Neural cell (in vitro differentiated cells): ENCODE data around the gene NLRP3. TPM values are rescaled to one million over a fixed set of nuclear protein-coding genes. Genes with fewer than 3 reads are reported as not detected.

Experiments
- H2AFZ ChIP-seq: fragments of 200-600, 300-800 bp; sonication (generic), shearing (Covaris generic); 2 replicates; pipeline ENCODE4 v1.6.0; 2014; ENCODE audit warnings: low read depth, mild to moderate bottlenecking, antibody characterized with exemption, low read length, moderate library complexity
- H3F3A ChIP-seq: fragments of 200-600 bp; shearing (Covaris generic); 2 replicates; pipeline ENCODE4 v1.6.1; 2016; ENCODE audit warnings: mild to moderate bottlenecking, moderate library complexity, mixed read lengths, antibody characterized with exemption, low read length; ENCODE audit not compliant: insufficient read depth, poor library complexity, severe bottlenecking
- H3K27ac ChIP-seq: fragments of 200-600, 300-800 bp; sonication (generic), shearing (Covaris generic); 2 replicates; pipeline ENCODE4 v1.5.1; 2014; ENCODE audit warnings: mild to moderate bottlenecking, low read length, moderate library complexity
- H3K27me3 ChIP-seq: fragments of 300-800, 200-600 bp; sonication (generic), shearing (Covaris generic); 2 replicates; pipeline ENCODE4 v1.6.0; 2014; ENCODE audit warnings: mild to moderate bottlenecking, low read depth, low read length, moderate library complexity; ENCODE audit not compliant: insufficient read depth
- H3K36me3 ChIP-seq: fragments of 300-800, 200-600 bp; sonication (generic), shearing (Covaris generic); 2 replicates; pipeline ENCODE4 v1.5.1; 2014; ENCODE audit warnings: mild to moderate bottlenecking, antibody characterized with exemption, low read length, moderate library complexity; ENCODE audit not compliant: insufficient read depth
- H3K4me2 ChIP-seq: fragments of 300-800, 200-600 bp; sonication (generic), shearing (Covaris generic); 2 replicates; pipeline ENCODE4 v1.6.0; 2014; ENCODE audit warnings: mild to moderate bottlenecking, low read length
- H3K4me3 ChIP-seq: fragments of 300-800, 200-600 bp; sonication (generic), shearing (Covaris generic); 2 replicates; pipeline ENCODE4 v1.5.1; 2014; ENCODE audit warnings: mild to moderate bottlenecking, low read length, moderate library complexity
- H3K79me2 ChIP-seq: fragments of 200-600 bp; shearing (Covaris generic); replicated peaks from 2 replicates; pipeline ENCODE4 v1.6.0; 2014; ENCODE audit warnings: mild to moderate bottlenecking, low read length, moderate library complexity; ENCODE audit not compliant: insufficient read depth
- H3K9ac ChIP-seq: fragments of 300-800, 200-600 bp; sonication (generic), shearing (Covaris generic); 2 replicates; pipeline ENCODE4 v1.6.1; 2016; ENCODE audit warnings: mild to moderate bottlenecking, low read length, mixed read lengths
- H3K9me2 ChIP-seq: fragments of 200-600 bp; shearing (Covaris generic); 2 replicates; pipeline ENCODE4 v1.6.1; 2016; ENCODE audit warnings: mild to moderate bottlenecking, low read length, mixed read lengths; ENCODE audit not compliant: insufficient read depth
- H3K9me3 ChIP-seq: fragments of 200-600, 300-800 bp; sonication (generic), shearing (Covaris generic); 2 replicates; pipeline ENCODE4 v1.6.1; 2016; ENCODE audit warnings: mild to moderate bottlenecking, mixed run types, low read length, moderate library complexity, mixed read lengths
- H4K20me1 ChIP-seq: fragments of 200-600 bp; shearing (Covaris generic); 2 replicates; pipeline ENCODE4 v1.6.1; 2016; ENCODE audit warnings: mild to moderate bottlenecking, mixed run types; ENCODE audit not compliant: insufficient read depth
- CTCF ChIP-seq: fragments of 450-650 bp; IDR thresholded peaks from 2 replicates; pipeline ENCODE4 v1.5.1; 2014; ENCODE audit warnings: antibody characterized with exemption, mild to moderate bottlenecking, moderate library complexity; ENCODE audit not compliant: poor library complexity, severe bottlenecking
- EP300 ChIP-seq: fragments of 450-650 bp; conservative IDR thresholded peaks from 2 replicates; pipeline ENCODE4 v1.6.1; 2014; ENCODE audit warnings: antibody characterized with exemption, mild to moderate bottlenecking, moderate library complexity; ENCODE audit not compliant: poor library complexity, severe bottlenecking
- EZH2 ChIP-seq: fragments of 200-600, 300-800 bp; shearing (Covaris generic), sonication (generic); IDR thresholded peaks from 2 replicates; pipeline ENCODE4 v1.6.1; 2014; ENCODE audit warnings: antibody characterized with exemption, low read length, borderline replicate concordance, mild to moderate bottlenecking; ENCODE audit not compliant: insufficient read depth, poor library complexity, severe bottlenecking
- MXI1 ChIP-seq: fragments of 450-650 bp; conservative IDR thresholded peaks from 2 replicates; pipeline ENCODE4 v1.6.1; 2014; ENCODE audit warnings: antibody characterized with exemption, mild to moderate bottlenecking; ENCODE audit not compliant: poor library complexity, severe bottlenecking
- POLR2AphosphoS5 ChIP-seq: IDR thresholded peaks from 2 replicates; pipeline ENCODE4 v1.6.1; 2012
- RAD21 ChIP-seq: fragments of 450-650 bp; conservative IDR thresholded peaks from 2 replicates; pipeline ENCODE4 v1.6.1; 2014; ENCODE audit warnings: antibody characterized with exemption, mild to moderate bottlenecking, moderate library complexity
- REST ChIP-seq: IDR thresholded peaks from 2 replicates; pipeline ENCODE4 v1.6.1; 2012; ENCODE audit warnings: borderline replicate concordance
- SMC3 ChIP-seq: fragments of 450-650 bp; conservative IDR thresholded peaks from 2 replicates; pipeline ENCODE4 v1.6.1; 2014; ENCODE audit warnings: antibody characterized with exemption, mild to moderate bottlenecking, moderate library complexity; ENCODE audit not compliant: poor library complexity
- TAF1 ChIP-seq: IDR thresholded peaks from 2 replicates; pipeline ENCODE4 v1.6.1; 2012; ENCODE audit warnings: low read depth
- polyA plus RNA-seq: library from polyadenylated mRNA; depleted of rRNA; stranded (reverse); fragments of >200 nt; gene quantifications from 2 replicates; pipeline ENCODE4 v1.2.3, GENCODE V29; 2014

Gene NLRP3
- polyA plus RNA-seq, 1 donor from 2014 or later, result 0.36 TPM

GRCh38 chr1:247453245-247453644 lies 37.3 kb downstream of the NLRP3 start:
- Histone ChIP-seq H3F3A (no peaks in the 10 kb centered on the region), H3K79me2 (no peaks in the 10 kb centered on the region)

GRCh38 chr1:247453997-247454396 lies 38.0 kb downstream of the NLRP3 start:
- no peaks in the 10 kb centered on the region for H3K79me2 ChIP-seq
- no peak overlapping the region for H3K27ac ChIP-seq
- H4K20me1 ChIP-seq, result no peaks in the 10 kb centered on the region
- H3K9me2 ChIP-seq, result no peaks in the 10 kb centered on the region
- no peak overlapping the region for H3K4me3 ChIP-seq
- no peak overlapping the region for H3K4me2 ChIP-seq
- no peak overlapping the region for H3K9ac ChIP-seq
- no peak overlapping the region for H2AFZ ChIP-seq
- H3K27me3 ChIP-seq, result no peaks in the 10 kb centered on the region
- TF ChIP-seq EP300 (no peak), TAF1 (no peak)
- H3K36me3 ChIP-seq, result no peaks in the 10 kb centered on the region
- no peaks in the 10 kb centered on the region for H3K9me3 ChIP-seq
- no peaks in the 10 kb centered on the region for H3F3A ChIP-seq

More at GRCh38 chr1:247453245-247453644, 37.3 kb downstream of the NLRP3 start:
- Histone ChIP-seq H2AFZ (no peak overlapping the region), H3K9me2 (no peaks in the 10 kb centered on the region), H3K9me3 (no peaks in the 10 kb centered on the region), H3K27ac (no peak overlapping the region), H3K27me3 (no peaks in the 10 kb centered on the region), H3K4me2 (no peak overlapping the region), H3K36me3 (no peaks in the 10 kb centered on the region), H4K20me1 (no peaks in the 10 kb centered on the region), H3K9ac (no peak overlapping the region), H3K4me3 (no peak overlapping the region)
- TF ChIP-seq EZH2 (no peak), REST (no peak), EP300 (no peak), POLR2AphosphoS5 (no peak), CTCF (no peak), SMC3 (no peak), RAD21 (no peak), MXI1 (no peak), TAF1 (no peak)

- Histone ChIP-seq H3F3A (no peaks in the 10 kb centered on the region), H3K79me2 (no peaks in the 10 kb centered on the region), H3K27me3 (no peaks in the 10 kb centered on the region), H3K4me2 (no peak overlapping the region), H2AFZ (no peak overlapping the region), H3K4me3 (no peak overlapping the region), H3K27ac (no peak overlapping the region), H3K9me2 (no peaks in the 10 kb centered on the region), H3K36me3 (no peaks in the 10 kb centered on the region), H3K9me3 (no peaks in the 10 kb centered on the region), H3K9ac (no peak overlapping the region), H4K20me1 (no peaks in the 10 kb centered on the region)
- no peak for TF ChIP-seq MXI1
- TF ChIP-seq CTCF, result no peak
- no peak for TF ChIP-seq TAF1
- TF ChIP-seq SMC3, result no peak
- no peak for TF ChIP-seq REST
- no peak for TF ChIP-seq RAD21
These were observed 40.0 kb downstream of the NLRP3 start for GRCh38 chr1:247456021-247456420.
